SK-N-MC (cell line): Measurements from ENCODE around the gene DDX51.

Experiments
- EZH2 ChIP-seq: fragments of 200-600 bp; sonication (generic); IDR thresholded peaks from one replicate; pipeline ENCODE4 v1.6.1; 2017; ENCODE audit warnings: antibody characterized with exemption
- POLR2AphosphoS5 ChIP-seq: IDR thresholded peaks from 2 replicates; pipeline ENCODE4 v1.6.1; 2012; ENCODE audit warnings: mild to moderate bottlenecking, low read depth, low read length, borderline replicate concordance

DNA sequence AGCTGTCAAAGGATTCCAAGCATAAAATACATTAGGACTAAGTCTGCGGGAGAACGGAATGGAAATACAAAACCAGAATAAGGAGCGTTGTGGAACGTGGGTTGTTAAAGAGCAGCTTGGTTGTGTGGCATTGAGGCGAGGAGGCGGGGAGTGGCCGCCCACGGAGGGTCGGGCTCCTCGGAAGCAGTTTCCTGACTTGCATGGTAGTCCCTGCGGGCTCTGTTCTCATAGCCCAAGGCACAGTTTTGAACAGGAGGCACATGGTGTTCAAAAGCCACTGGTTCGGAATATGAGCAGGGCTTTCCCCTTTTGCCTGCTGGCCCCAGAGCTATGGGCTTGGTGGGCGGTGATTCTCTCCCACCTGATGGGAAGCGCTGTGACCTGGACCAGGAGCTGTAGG is 12.2 kb downstream of the DDX51 start:
- TF ChIP-seq EZH2 (no peak), POLR2AphosphoS5 (no peak)
